B cell (primary cell): ENCODE data around the gene RAB4A. TPM values are rescaled to one million over a fixed set of nuclear protein-coding genes. Genes with fewer than 3 reads are reported as not detected.
"Not testable (repeated sequence)": the region's sequence is repeated elsewhere in the genome, so short reads cannot be mapped to it uniquely, and the experiment has no call there.

Source experiments
- ATAC-seq: fragments of 200-7000 bp; cut with Tn5 transposase; one replicate; pipeline ENCODE4 v1.10.0; 2021; ENCODE audit warnings: low read depth, mild to moderate bottlenecking, moderate number of reproducible peaks, moderate library complexity
- CTCF ChIA-PET: fragments of 350-600 bp; sonication (Branson Sonifier 250); formaldehyde crosslinking; loops from one replicate; lab custom pipeline; 2021; ENCODE audit warnings: antibody characterized with exemption, inconsistent platforms; lab: Charles Lee
- POLR2A ChIA-PET: fragments of 350-600 bp; sonication (Branson Sonifier 250); formaldehyde crosslinking; loops from one replicate; lab custom pipeline; 2021; ENCODE audit warnings: antibody characterized with exemption; lab: Charles Lee
- DNase-seq: peaks from one replicate; pipeline ENCODE4 v3.0.0; 2013
- H2AFZ ChIP-seq: 2 replicates; pipeline ENCODE4 v1.6.1; 2012; ENCODE audit warnings: mild to moderate bottlenecking, low read depth, low read length; ENCODE audit not compliant: insufficient read depth, poor library complexity, severe bottlenecking
- H3K27ac ChIP-seq, 2 donors: 1 replicate in 1 of 2; 2 replicates in 1 of 2; pipeline ENCODE4 v1.5.1; 2012 to 2013; ENCODE audit warnings: low read length in 2 of 2, mild to moderate bottlenecking in 2 of 2, moderate library complexity in 1 of 2
- H3K27me3 ChIP-seq, 4 experiments: fragments of 200-600 bp in 1 of 4; sonication (generic) in 1 of 4; replicated peaks in 1 of 4; 1 replicate in 2 of 4; 2 replicates in 2 of 4; pipeline versions ENCODE4 v1.6.1 to v1.7.0; 2013 to 2016; ENCODE audit warnings: low read length in 3 of 4, mild to moderate bottlenecking in 2 of 4, mixed read lengths in 1 of 4, moderate library complexity in 1 of 4; ENCODE audit not compliant: insufficient read depth in 4 of 4, control insufficient read depth in 3 of 4; ENCODE audit errors: control extremely low read depth in 1 of 4
- H3K36me3 ChIP-seq, 2 experiments: replicated peaks in 1 of 2; 1 replicate in 1 of 2; 2 replicates in 1 of 2; pipeline versions ENCODE4 v1.6.1 to v1.7.1; 2013; ENCODE audit warnings: low read length in 1 of 2; ENCODE audit not compliant: insufficient read depth in 2 of 2, control insufficient read depth in 1 of 2; ENCODE audit errors: control extremely low read depth in 1 of 2, extremely low read depth in 1 of 2
- H3K4me1 ChIP-seq, 2 donors: fragments of 200-600 bp in 1 of 2; sonication (generic) in 1 of 2; 1 replicate in 1 of 2; 2 replicates in 1 of 2; pipeline versions ENCODE4 v1.5.1 to v1.6.1; 2013 to 2017; ENCODE audit warnings: low read length in 2 of 2; ENCODE audit not compliant: control insufficient read depth in 2 of 2, insufficient read depth in 2 of 2
- H3K4me2 ChIP-seq: replicated peaks from 2 replicates; pipeline ENCODE3; 2012; ENCODE audit warnings: mild to moderate bottlenecking, low read depth, low read length; ENCODE audit not compliant: poor library complexity, severe bottlenecking
- H3K4me3 ChIP-seq, 5 experiments: fragments of 200-600 bp in 1 of 5; sonication (generic) in 1 of 5; 1 replicate in 3 of 5; 2 replicates in 2 of 5; pipeline versions ENCODE4 v1.5.1 to v1.7.0; 2011 to 2016; ENCODE audit warnings: low read length in 4 of 5, mild to moderate bottlenecking in 4 of 5, low read depth in 2 of 5, control low read depth in 1 of 5, moderate library complexity in 1 of 5; ENCODE audit not compliant: insufficient read depth in 1 of 5; ENCODE audit errors: control extremely low read depth in 1 of 5, extremely low read depth in 1 of 5
- H3K79me2 ChIP-seq: fragments of 200-600 bp; sonication (generic); one replicate; pipeline ENCODE4 v1.6.0; 2016; ENCODE audit warnings: low read length; ENCODE audit not compliant: control insufficient read depth, insufficient read depth
- H3K9ac ChIP-seq: fragments of 200-600 bp; sonication (generic); 2 replicates; pipeline ENCODE4 v1.6.1; 2017; ENCODE audit warnings: mild to moderate bottlenecking, low read length, moderate library complexity
- H3K9me3 ChIP-seq, 3 donors: one replicate each; pipeline versions ENCODE4 v1.6.1 to v1.7.1; 2013; ENCODE audit warnings: low read length in 2 of 3; ENCODE audit not compliant: control insufficient read depth in 2 of 3, insufficient read depth in 1 of 3; ENCODE audit errors: control extremely low read depth in 1 of 3
- H4K20me1 ChIP-seq: 2 replicates; pipeline ENCODE4 v1.6.0; 2012; ENCODE audit warnings: mild to moderate bottlenecking, low read length; ENCODE audit not compliant: insufficient read depth, control insufficient read depth, poor library complexity, severe bottlenecking
- H3K27ac Mint-ChIP-seq: one replicate; pipeline ENCODE4 v1.8.0; 2021; ENCODE audit warnings: mixed read lengths
- H3K27me3 Mint-ChIP-seq: one replicate; pipeline ENCODE4 v1.8.0; 2021; ENCODE audit warnings: mixed read lengths
- H3K4me1 Mint-ChIP-seq: one replicate; pipeline ENCODE4 v1.8.0; 2021; ENCODE audit warnings: mixed read lengths
- H3K4me3 Mint-ChIP-seq: one replicate; pipeline ENCODE4 v1.8.0; 2021; ENCODE audit warnings: mixed read lengths
- H3K9me3 Mint-ChIP-seq: one replicate; pipeline ENCODE4 v1.8.0; 2022; ENCODE audit warnings: mixed read lengths; ENCODE audit not compliant: insufficient read depth
- EZH2 ChIP-seq: IDR thresholded peaks from 2 replicates; pipeline ENCODE4 v1.6.1; 2012; ENCODE audit warnings: borderline replicate concordance, low read depth, mild to moderate bottlenecking, moderate library complexity, low read length; ENCODE audit not compliant: insufficient read depth, poor library complexity, severe bottlenecking
- WGBS: methylation state at CpG from one replicate; pipeline ENCODE4 v1.1.5; 2013; ENCODE audit warnings: missing lambda C conversion rate; ENCODE audit not compliant: insufficient coverage; 5-methylcytosine and 5-hydroxymethylcytosine counted together
- intact Hi-C: fragments of 100-400 bp; cut with micrococcal nuclease; formaldehyde crosslinking; loops from one replicate; pipeline ENCODE4 v1.10.0; 2022
- polyA plus RNA-seq: library from polyadenylated mRNA; depleted of rRNA; stranded (reverse); fragments of >200 nt; gene quantifications from 2 replicates; pipeline ENCODE4 v1.2.3, GENCODE V29; 2012
- total RNA-seq, 2 donors: library from RNA; stranded (reverse); fragments of 120-200 nt in 1 of 2; gene quantifications; 1 replicate in 1 of 2; 2 replicates in 1 of 2; pipeline versions ENCODE4 v1.2.3 to v1.2.4, GENCODE V29; 2013 to 2022
- TF ChIP-seq, protein P1 (sequence below): fragments of 200-600 bp; IDR thresholded peaks from one replicate; pipeline ENCODE4 v1.8.0; 2022; ENCODE audit warnings: antibody characterized with exemption, mild to moderate bottlenecking

Gene RAB4A
- total and polyA plus RNA-seq, 2 donors (not counting 1 experiment from before 2014, with no cell fraction given), result 14.7 to 49.7 TPM

DNA sequence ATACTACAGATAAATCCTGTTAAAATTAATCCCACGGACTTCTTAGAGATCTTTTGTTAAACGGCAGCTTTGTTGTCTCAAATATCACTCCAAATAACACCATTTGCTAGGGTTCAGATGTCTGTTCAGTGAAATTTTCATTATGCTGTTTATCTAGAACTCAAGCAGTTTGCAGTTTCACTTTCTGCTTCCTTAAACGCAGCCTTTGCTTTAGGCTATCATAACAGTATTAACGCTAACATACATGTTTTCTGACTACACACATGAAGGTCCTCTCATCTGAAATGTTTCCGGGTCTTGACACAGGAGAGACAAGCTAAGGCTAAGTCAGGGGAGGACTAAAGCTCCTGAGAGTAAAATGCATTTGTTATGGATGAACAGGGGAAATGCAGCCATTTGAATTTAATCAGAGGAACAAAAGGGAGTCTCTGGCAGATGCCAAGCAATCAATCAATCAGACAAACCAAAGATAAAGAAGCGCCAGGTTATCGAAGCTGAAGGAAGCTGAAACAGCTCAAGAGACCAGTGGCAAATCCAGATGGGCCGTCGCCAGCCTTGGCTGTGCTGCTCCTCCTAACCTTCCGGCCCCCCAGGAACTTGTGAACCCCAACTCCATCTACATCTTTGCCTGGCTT, 55.1 kb downstream of the RAB4A start:
- H4K20me1 ChIP-seq, result no peaks in the 10 kb centered on the region
- H3K79me2 ChIP-seq, result peaks cover 3% of the 10 kb centered on the region
- no peaks in the 10 kb centered on the region for H3K9me3 ChIP-seq
- peaks cover 16 to 18% of the 10 kb centered on the region in 2 donors for H3K4me1 ChIP-seq
- DNase-seq, result no peak
- peak overlapping the region; percentile 39 for H3K4me2 ChIP-seq
- Mint-ChIP-seq H3K27ac (peak overlapping the region; percentile 92), H3K4me1 (peaks cover 41% of the 10 kb centered on the region), H3K27me3 (no peaks in the 10 kb centered on the region), H3K4me3 (peak overlapping the region; percentile 80), H3K9me3 (no peaks in the 10 kb centered on the region)
- no peaks in the 10 kb centered on the region for H3K27me3 ChIP-seq
- TF ChIP-seq, protein P1, sequence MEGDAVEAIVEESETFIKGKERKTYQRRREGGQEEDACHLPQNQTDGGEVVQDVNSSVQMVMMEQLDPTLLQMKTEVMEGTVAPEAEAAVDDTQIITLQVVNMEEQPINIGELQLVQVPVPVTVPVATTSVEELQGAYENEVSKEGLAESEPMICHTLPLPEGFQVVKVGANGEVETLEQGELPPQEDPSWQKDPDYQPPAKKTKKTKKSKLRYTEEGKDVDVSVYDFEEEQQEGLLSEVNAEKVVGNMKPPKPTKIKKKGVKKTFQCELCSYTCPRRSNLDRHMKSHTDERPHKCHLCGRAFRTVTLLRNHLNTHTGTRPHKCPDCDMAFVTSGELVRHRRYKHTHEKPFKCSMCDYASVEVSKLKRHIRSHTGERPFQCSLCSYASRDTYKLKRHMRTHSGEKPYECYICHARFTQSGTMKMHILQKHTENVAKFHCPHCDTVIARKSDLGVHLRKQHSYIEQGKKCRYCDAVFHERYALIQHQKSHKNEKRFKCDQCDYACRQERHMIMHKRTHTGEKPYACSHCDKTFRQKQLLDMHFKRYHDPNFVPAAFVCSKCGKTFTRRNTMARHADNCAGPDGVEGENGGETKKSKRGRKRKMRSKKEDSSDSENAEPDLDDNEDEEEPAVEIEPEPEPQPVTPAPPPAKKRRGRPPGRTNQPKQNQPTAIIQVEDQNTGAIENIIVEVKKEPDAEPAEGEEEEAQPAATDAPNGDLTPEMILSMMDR, result no peak
- TF ChIP-seq EZH2, result no peak
- 98% methylated on average over 6 of the region's 10 CpGs for WGBS
- H2AFZ ChIP-seq, result peak overlapping the region; percentile 30
- H3K9ac ChIP-seq, result peak overlapping the region; percentile 28
- POLR2A ChIA-PET, result no interaction called here
- intact Hi-C loops, result no loop called here
- CTCF ChIA-PET, result interaction anchor here (0.6 to 0.8 kb wide), 2 partner anchors 12 to 15 kb away, joined by 3 to 6 read pairs; no protein-coding TSS in a partner anchor
- peak overlapping the region in 2 of 5 experiments; percentile 2 to 34 for H3K4me3 ChIP-seq
- H3K27ac ChIP-seq, result peak overlapping the region in 1 of 2 donors; percentile 65
- H3K36me3 ChIP-seq, result peaks cover 0 to 21% of the 10 kb centered on the region in 2 experiments
- peak; percentile 17 for ATAC-seq

DNA sequence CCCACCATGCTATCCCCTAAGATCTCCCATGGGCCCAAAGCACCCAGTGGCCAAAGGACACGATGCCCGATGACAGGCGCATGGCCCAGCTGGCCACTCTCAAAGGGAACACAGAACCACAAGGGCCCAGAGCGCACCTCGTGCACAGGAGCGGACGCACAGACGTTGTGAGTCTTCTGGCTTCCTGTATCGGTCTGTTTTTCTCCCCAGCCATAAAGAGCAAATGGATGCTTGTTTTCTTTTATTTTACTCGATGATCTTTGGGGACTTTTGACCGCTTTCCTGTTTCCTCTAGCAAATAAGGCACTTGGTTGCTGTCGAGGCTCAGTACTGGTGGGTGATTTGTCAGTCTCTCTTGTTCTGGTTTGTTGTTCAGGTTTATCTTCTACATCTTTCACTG, 55.7 kb downstream of the RAB4A start:
- no peaks in the 10 kb centered on the region for H4K20me1 ChIP-seq
- no peak overlapping the region for H3K4me3 ChIP-seq
- ATAC-seq (no peak), DNase-seq (no peak)
- intact Hi-C loops, result no loop called here
- H3K27ac ChIP-seq, result peak overlapping the region in 1 of 2 donors; percentile 65
- H3K27ac Mint-ChIP-seq, result no peak overlapping the region
- no peaks in the 10 kb centered on the region for H3K9me3 Mint-ChIP-seq
- TF ChIP-seq, protein P1, result no peak
- TF ChIP-seq EZH2, result no peak
- H2AFZ ChIP-seq, result peak overlapping the region; percentile 30
- no peaks in the 10 kb centered on the region for H3K9me3 ChIP-seq
- H3K4me2 ChIP-seq, result no peak overlapping the region
- peaks cover 41% of the 10 kb centered on the region for H3K4me1 Mint-ChIP-seq
- H3K4me3 Mint-ChIP-seq, result no peak overlapping the region
- H3K36me3 ChIP-seq, result peaks cover 0 to 19% of the 10 kb centered on the region in 2 experiments
- peaks cover 16 to 18% of the 10 kb centered on the region in 2 donors for H3K4me1 ChIP-seq
- ChIA-PET POLR2A (no interaction called here), CTCF (no interaction called here)
- 100% methylated on average over 8 of the region's 12 CpGs for WGBS
- no peaks in the 10 kb centered on the region for H3K27me3 Mint-ChIP-seq
- peaks cover 4% of the 10 kb centered on the region for H3K79me2 ChIP-seq
- H3K9ac ChIP-seq, result no peak overlapping the region
- H3K27me3 ChIP-seq, result no peaks in the 10 kb centered on the region

GRCh38 chr1:229327765-229328164, 56.9 kb downstream of the RAB4A start:
- peak; percentile 51 for ATAC-seq
- H3K4me1 Mint-ChIP-seq, result peaks cover 41% of the 10 kb centered on the region
- H3K27me3 ChIP-seq, H3K9me3 ChIP-seq, H3K9me3 Mint-ChIP-seq, CTCF ChIA-PET, H3K79me2 ChIP-seq, H2AFZ ChIP-seq, H3K4me2 ChIP-seq, H4K20me1 ChIP-seq, H3K4me3 ChIP-seq, POLR2A ChIA-PET, H3K9ac ChIP-seq, H3K27ac ChIP-seq, H3K27me3 Mint-ChIP-seq: not testable (repeated sequence)
- H3K27ac Mint-ChIP-seq, result peak overlapping the region; percentile 65
- intact Hi-C loops, result loop anchor here (2.0 kb wide), 1 partner anchor 15 kb away; the partner anchor contains the start of gene CCSAP
- H3K36me3 ChIP-seq, result peaks cover 0 to 15% of the 10 kb centered on the region in 2 experiments
- peak; percentile 56 for DNase-seq
- H3K4me3 Mint-ChIP-seq, result peak overlapping the region; percentile 39
- 86% methylated on average over 1 of the region's 6 CpGs for WGBS
- peaks cover 16 to 18% of the 10 kb centered on the region in 2 donors for H3K4me1 ChIP-seq
